ENCODE results near the gene MRPL55.

The MRPL55 gene

GRCh38 chr1:228147151-228147693, 38.1 kb upstream of the MRPL55 start:
- no peak for DNase-seq

- DNase-seq: no peak
These were observed 37.5 kb upstream of the MRPL55 start for GRCh38 chr1:228146417-228147150.

- DNase-seq: no peak
These were observed 36.6 kb upstream of the MRPL55 start for GRCh38 chr1:228145463-228146416.

- DNase-seq: no peak
These were observed 35.9 kb upstream of the MRPL55 start for GRCh38 chr1:228144993-228145343.

GRCh38 chr1:228144193-228144992, 35.3 kb upstream of the MRPL55 start:
- no peak for DNase-seq

- DNase-seq: no peak
These were observed 34.5 kb upstream of the MRPL55 start for GRCh38 chr1:228143480-228144192.

GRCh38 chr1:228142701-228143136, 33.6 kb upstream of the MRPL55 start:
- DNase-seq: no peak

- no peak for DNase-seq
These were observed 33.1 kb upstream of the MRPL55 start for GRCh38 chr1:228142155-228142691.

GRCh38 chr1:228141226-228142044, 32.3 kb upstream of the MRPL55 start:
- DNase-seq: no peak

- DNase-seq: no peak
These were observed 31.7 kb upstream of the MRPL55 start for GRCh38 chr1:228140724-228141225.

- peak; percentile 100 for DNase-seq
These were observed 31.0 kb upstream of the MRPL55 start, which contains the start of gene GUK1 for GRCh38 chr1:228139931-228140723. Gene GUK1, plus strand, starts transcription at chr1:228140279. Its CDS starts 24 bp downstream, at chr1:228140303.

GRCh38 chr1:228139406-228139930, 30.4 kb upstream of the MRPL55 start:
- no peak for DNase-seq

- no peak for DNase-seq
These were observed 27.8 kb upstream of the MRPL55 start for GRCh38 chr1:228136901-228137300.

- no peak for DNase-seq
These were observed 25.5 kb upstream of the MRPL55 start for GRCh38 chr1:228134591-228134990.

- DNase-seq: no peak
These were observed 22.7 kb upstream of the MRPL55 start for GRCh38 chr1:228131766-228132165.

- no peak for DNase-seq
These were observed 16.1 kb upstream of the MRPL55 start for GRCh38 chr1:228125185-228125584.

- DNase-seq: no peak
These were observed 14.4 kb upstream of the MRPL55 start for GRCh38 chr1:228123505-228123904.

GRCh38 chr1:228122921-228123441, 13.9 kb upstream of the MRPL55 start:
- DNase-seq: no peak

- DNase-seq: no peak
These were observed 11.9 kb upstream of the MRPL55 start for GRCh38 chr1:228120857-228121489.
